GM12865 (cell line): ENCODE results near the gene NXPE1.
"Not testable (repeated sequence)": the region's sequence is repeated elsewhere in the genome, so short reads cannot be mapped to it uniquely, and the experiment has no call there.

Experiments
- DNase-seq: peaks from one replicate; pipeline ENCODE4 v3.0.0; 2010; ENCODE audit warnings: low read depth
- H3K4me3 ChIP-seq: 2 replicates; pipeline ENCODE4 v1.5.1; 2011; ENCODE audit warnings: mild to moderate bottlenecking, low read depth, low read length, control low read depth
- CTCF ChIP-seq: IDR thresholded peaks from 2 replicates; pipeline ENCODE4 v1.5.1; 2011; ENCODE audit warnings: low read length, control low read depth, low read depth, inconsistent platforms; ENCODE audit not compliant: insufficient read depth; ENCODE audit errors: missing control alignments

Gene NXPE1

DNA sequence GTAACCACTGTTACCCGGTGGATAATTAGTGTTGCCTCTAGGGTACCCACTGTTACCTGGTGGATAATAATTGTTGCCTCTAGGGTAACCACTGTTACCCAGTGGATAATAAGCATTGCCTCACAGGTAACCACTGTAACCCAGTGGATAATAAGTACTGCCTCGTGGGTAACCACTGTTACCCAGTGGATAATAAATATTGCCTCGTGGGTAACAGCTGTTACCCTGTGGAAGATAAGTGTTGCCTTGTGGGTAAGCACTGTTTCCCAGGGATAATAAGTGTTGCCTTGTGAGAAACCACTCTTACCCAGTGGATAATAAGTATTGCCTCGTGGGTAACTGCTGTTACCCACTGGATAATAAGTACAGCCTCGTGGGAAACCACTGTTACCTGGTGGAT is 45.2 kb upstream of the NXPE1 start:
- TF ChIP-seq CTCF, result no peak
- no peak overlapping the region for H3K4me3 ChIP-seq
- peak; percentile 75 for DNase-seq

DNA sequence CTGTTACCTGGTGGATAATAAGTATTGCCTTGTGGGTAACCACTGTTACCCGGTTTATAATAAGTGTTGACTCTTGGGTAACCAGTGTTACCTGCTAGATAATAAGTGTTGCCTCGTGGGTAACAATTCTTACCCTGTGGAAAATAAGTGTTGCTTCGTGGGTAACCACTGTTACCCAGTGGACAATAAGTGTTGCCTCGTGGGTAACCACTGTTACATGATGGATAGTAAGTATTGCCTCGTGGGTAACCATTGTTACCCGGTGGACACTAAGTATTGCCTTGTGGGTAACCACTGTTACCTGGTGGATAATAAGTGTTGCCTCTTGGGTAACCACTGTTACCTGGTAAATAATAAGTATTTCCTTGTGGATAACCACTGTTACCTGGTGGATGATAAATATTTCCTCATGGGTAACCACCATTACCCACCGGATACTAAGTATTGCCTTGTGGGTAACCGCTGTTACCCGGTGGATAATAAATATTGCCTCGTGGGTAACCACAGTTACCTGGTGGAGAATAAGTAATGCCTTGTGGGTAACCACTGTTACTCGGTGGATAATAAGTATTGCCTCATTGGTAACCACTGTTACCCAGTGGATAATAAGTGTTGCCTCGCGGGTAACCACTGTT is 44.6 kb upstream of the NXPE1 start:
- no peak overlapping the region for H3K4me3 ChIP-seq
- peak; percentile 89 for DNase-seq
- TF ChIP-seq CTCF, result no peak

- not testable (repeated sequence) for H3K4me3 ChIP-seq, DNase-seq
Measured at GRCh38 chr11:114603151-114603550, 43.5 kb upstream of the NXPE1 start.

GRCh38 chr11:114598461-114598860 is 38.8 kb upstream of the NXPE1 start:
- DNase-seq, result no peak
- H3K4me3 ChIP-seq, result no peak overlapping the region
- no peak for TF ChIP-seq CTCF

GRCh38 chr11:114596175-114596919 is 36.7 kb upstream of the NXPE1 start:
- no peak overlapping the region for H3K4me3 ChIP-seq
- no peak for DNase-seq
- TF ChIP-seq CTCF, result no peak

GRCh38 chr11:114595571-114595970 is 35.9 kb upstream of the NXPE1 start, which contains the start of gene NXPE4:
Gene NXPE4 (minus strand): TSS chr11:114595786. CDS start chr11:114594759, 1,027 bp downstream.
- no peak for DNase-seq
- no peak within 1 kb of the TSS for H3K4me3 ChIP-seq
- TF ChIP-seq CTCF, result no peak

DNA sequence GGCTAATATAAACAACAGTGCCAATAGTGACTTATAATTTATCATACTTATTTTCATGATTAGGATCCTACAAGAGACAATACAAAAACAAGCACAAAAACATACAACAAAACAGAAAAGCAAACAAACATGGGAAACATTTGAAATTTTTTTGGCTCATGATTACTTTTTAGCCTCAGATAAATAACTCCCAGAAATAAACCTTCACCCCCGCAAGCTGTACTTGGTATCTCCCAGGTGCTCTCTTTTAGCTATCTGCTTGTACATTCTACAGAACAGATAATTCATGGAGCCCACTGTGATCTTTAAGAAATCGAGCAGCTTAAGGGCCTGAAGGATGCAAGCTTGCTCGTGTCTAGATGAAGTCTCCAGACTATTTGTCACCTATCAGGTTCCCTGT is 35.0 kb upstream of the NXPE1 start:
- H3K4me3 ChIP-seq, result no peak overlapping the region
- TF ChIP-seq CTCF, result no peak
- no peak for DNase-seq
